CD4-positive, alpha-beta T cell treated with Interleukin-21 for 1 hour (primary cell): ENCODE measurements around the gene AP4S1.

Experiments used
- DNase-seq: peaks from one replicate; pipeline ENCODE4 v3.0.0-alpha.2; 2020

The AP4S1 gene

GRCh38 chr14:31139301-31139847 is 113.9 kb downstream of the AP4S1 start:
- DNase-seq: no peak

GRCh38 chr14:31142455-31143087 is 117.1 kb downstream of the AP4S1 start:
- DNase-seq: no peak
